H1 (cell line): ENCODE measurements around the gene RNF114. TPM values are rescaled to one million over a fixed set of nuclear protein-coding genes. Genes with fewer than 3 reads are reported as not detected.

Experiments used
- BACH1 ChIP-seq: IDR thresholded peaks from 2 replicates; pipeline ENCODE4 v1.6.1; 2012; ENCODE audit warnings: low read length, improper control_type of control experiment
- CHD7 ChIP-seq: fragments of 300-600 bp; sonication (generic); IDR thresholded peaks from 2 replicates; pipeline ENCODE4 v1.7.1; 2012; ENCODE audit warnings: low read length, moderate library complexity, mild to moderate bottlenecking, inconsistent platforms; ENCODE audit not compliant: insufficient replicate concordance
- EP300 ChIP-seq, 2 experiments: IDR thresholded peaks; 1 replicate in 1 of 2; 2 replicates in 1 of 2; pipeline ENCODE4 v1.6.1; 2011 to 2012; ENCODE audit warnings: low read depth in 2 of 2, low read length in 2 of 2, mild to moderate bottlenecking in 2 of 2, borderline replicate concordance in 1 of 2, inconsistent platforms in 1 of 2, moderate library complexity in 1 of 2
- NANOG ChIP-seq: IDR thresholded peaks from 2 replicates; pipeline ENCODE4 v1.6.1; 2011; ENCODE audit warnings: low read length, low read depth, mild to moderate bottlenecking, inconsistent platforms; ENCODE audit not compliant: insufficient read depth, poor library complexity, severe bottlenecking
- RFX5 ChIP-seq: IDR thresholded peaks from 2 replicates; pipeline ENCODE4 v1.6.1; 2011; ENCODE audit warnings: low read depth, low read length, improper control_type of control experiment, borderline replicate concordance
- SP2 ChIP-seq: IDR thresholded peaks from 2 replicates; pipeline ENCODE4 v1.6.1; 2012; ENCODE audit warnings: mild to moderate bottlenecking, low read length, inconsistent platforms
- SRF ChIP-seq: IDR thresholded peaks from 2 replicates; pipeline ENCODE4 v1.6.1; 2011; ENCODE audit warnings: mild to moderate bottlenecking, low read depth, low read length, moderate library complexity
- TAF1 ChIP-seq: IDR thresholded peaks from 2 replicates; pipeline ENCODE4 v1.6.1; 2011; ENCODE audit warnings: mild to moderate bottlenecking, low read depth, low read length
- USF2 ChIP-seq: IDR thresholded peaks from 2 replicates; pipeline ENCODE4 v1.6.1; 2011; ENCODE audit warnings: low read length, improper control_type of control experiment
- polyA plus RNA-seq, 7 experiments: library from polyadenylated mRNA; depleted of rRNA in 3 of 7; stranded (reverse) in 5 of 7; unstranded in 2 of 7; fragments of >200 nt in 5 of 7; fragments of 200-250 nt in 2 of 7; gene quantifications; 1 replicate in 5 of 7; 2 replicates in 1 of 7; 4 replicates in 1 of 7; pipeline versions ENCODE4 v1.2.1 to v1.2.3, GENCODE V29; 2011 to 2013; ENCODE audit warnings: missing spikeins in 2 of 7, mixed read lengths in 2 of 7
- total RNA-seq: library from RNA; stranded (reverse); fragmentation: NEBNext Ultra II Directional; extraction: Animal tissue kit (Norgen Biotek cat#: 25700); gene quantifications from 2 replicates; pipeline ENCODE4 v1.2.1, GENCODE V29; 2021

The RNF114 gene
- total and polyA plus RNA-seq, 2 of the 8 experiments (the other 6 are each of a cell fraction or from before 2014, with no cell fraction given): 81.7 to 89.9 TPM

- no peak for TF ChIP-seq CHD7
- no peak for TF ChIP-seq RFX5
- TF ChIP-seq SRF: no peak
- no peak for TF ChIP-seq BACH1
- TF ChIP-seq TAF1: no peak
- no peak for TF ChIP-seq NANOG
- TF ChIP-seq SP2: no peak
- no peak for TF ChIP-seq USF2
- no peak for TF ChIP-seq EP300 (IDR thresholded peaks at IDR 0.05; ENCODE audit: borderline replicate concordance in 1 of 2, low read depth in 2 of 2, low read length in 2 of 2)
Measured at GRCh38 chr20:49987868-49988690, 51.9 kb downstream of the RNF114 start (continued).
